ENCODE data around the gene MTRF1L.

Gene MTRF1L

GRCh38 chr6:153002613-153003365 is at the start of gene MTRF1L:
MTRF1L (minus strand) TSS chr6:153002709; CDS start chr6:153002685, 24 bp downstream.
- DNase-seq = peak; percentile 80

DNA sequence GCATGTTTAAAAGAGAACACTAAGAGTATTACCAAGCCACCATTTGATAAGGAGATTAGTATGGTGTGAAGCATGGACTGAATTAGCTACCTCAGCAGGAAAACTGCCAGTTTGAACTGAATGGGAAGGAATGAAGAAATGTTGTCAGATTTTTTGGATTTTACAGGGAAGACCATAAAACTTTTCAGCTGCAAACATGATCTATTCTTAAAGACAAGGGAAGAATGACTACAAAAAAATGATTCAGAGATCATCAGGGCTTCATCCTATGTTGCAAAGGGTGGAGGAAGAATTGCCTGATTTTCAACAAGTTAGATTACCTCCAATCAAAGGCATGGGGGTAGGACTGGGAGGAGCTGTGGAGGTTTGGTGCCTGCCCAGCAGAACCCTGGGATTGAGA is 49.3 kb upstream of the MTRF1L start:
- DNase-seq = no peak

GRCh38 chr6:153048631-153049030 is 46.1 kb upstream of the MTRF1L start:
- no peak for DNase-seq

DNA sequence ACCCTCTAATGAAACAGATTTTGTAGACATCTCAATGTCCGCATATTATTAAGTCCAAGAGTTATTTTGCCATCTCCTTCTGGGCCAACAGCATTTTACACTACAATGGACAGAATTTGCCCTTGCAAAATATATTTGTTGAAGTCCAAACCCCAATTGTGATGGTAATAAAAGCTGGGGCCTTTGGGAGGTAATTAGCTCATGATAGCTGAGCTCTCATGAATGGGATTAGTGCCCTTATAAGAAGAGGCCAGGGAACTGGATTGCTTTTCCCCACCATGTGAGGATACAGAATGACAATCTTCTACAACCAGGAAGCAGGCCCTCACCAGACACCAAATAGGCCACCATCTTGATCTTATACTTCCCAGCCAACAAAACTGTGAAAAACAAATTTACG is 44.9 kb upstream of the MTRF1L start:
- DNase-seq = no peak

GRCh38 chr6:153045271-153045670 is 42.8 kb upstream of the MTRF1L start:
- no peak for DNase-seq

DNA sequence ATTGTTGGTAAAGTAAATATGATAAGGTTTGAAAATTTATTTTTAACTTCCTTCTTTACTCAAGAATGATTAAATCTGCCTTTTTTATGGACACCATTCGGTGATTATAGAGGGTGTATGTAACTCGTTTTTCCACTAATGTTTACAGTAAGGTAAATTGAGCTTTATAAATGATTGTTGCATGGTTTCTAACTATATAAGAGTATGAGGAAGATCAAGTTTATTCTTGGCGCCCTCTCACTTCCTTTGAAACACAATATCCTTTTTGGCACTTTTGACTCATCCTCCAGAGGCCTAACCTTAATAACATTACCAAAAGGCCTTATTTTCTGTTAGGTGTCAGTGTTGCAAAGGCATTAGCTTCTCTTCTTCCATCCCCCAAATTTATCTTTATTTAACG is 41.8 kb upstream of the MTRF1L start:
- DNase-seq = peak; percentile 21

DNA sequence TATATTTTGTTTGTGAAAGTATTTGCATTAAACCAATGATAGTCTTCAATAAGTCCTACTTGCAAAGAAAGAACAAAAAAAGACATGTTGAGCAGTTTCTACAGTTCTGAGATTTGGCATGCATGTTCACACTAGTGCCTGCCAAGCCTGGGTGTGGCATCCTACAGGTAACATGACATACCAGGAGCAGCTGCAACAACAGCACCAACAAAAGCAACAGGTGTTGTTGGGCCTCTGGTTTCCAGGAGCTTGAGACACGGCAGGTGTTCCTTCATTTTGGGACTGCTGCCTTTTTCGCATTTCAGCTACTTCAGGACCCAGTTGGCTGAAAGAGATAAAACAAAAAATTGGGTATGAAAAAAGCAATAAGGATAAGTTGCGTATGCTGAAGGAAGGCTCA is 41.2 kb upstream of the MTRF1L start:
- DNase-seq = peak; percentile 62

DNA sequence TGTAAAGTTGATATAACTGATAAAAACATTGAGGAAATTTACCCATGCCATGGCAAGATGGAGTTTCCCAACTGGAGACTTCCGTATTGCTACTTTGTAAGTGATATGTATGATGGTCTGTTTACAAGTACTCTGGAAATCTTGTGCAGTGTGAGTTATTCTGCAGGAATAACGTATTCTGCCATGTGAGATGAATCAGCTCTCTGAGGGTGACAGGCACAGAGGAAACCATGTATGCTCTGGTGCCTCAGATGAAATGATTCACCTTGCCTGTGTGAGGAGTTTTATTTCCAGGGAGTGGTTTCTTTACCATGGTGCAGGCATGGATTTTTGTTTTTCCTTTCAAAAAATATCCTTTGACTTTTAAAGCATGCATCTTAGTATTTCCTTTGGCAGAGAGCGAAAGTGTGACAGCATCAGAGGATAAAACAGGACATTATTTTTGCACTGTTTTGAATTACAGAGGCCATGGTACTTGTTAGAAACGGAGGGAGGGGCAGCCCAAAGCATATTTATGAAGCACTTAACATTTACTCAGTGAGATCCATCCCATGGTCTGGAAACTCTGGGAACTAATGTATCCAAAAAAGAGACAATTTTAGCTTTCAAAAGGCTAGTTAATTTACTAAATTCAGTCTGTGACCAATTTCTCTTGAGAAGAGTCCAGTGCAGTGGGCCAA is 36.0 kb upstream of the MTRF1L start:
- DNase-seq = no peak

DNA sequence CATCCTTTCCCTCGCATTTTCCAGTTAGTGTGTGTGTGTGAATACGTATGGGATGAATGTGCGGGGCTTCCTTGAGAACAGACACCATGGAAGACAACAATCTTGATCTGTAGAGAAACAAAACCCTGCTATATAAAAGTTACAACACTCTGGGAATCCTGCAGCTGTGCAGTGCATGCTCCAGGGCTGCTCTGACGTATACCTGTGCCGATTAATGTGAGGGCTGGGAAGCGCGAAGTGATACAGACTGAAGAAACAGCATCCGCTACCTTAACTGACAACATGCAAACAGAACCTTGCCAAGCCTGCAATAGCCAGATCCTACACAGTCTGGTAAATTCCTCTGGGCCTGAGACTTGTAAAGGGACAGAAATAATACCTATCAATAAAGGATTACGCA is 31.6 kb upstream of the MTRF1L start:
- no peak for DNase-seq

DNA sequence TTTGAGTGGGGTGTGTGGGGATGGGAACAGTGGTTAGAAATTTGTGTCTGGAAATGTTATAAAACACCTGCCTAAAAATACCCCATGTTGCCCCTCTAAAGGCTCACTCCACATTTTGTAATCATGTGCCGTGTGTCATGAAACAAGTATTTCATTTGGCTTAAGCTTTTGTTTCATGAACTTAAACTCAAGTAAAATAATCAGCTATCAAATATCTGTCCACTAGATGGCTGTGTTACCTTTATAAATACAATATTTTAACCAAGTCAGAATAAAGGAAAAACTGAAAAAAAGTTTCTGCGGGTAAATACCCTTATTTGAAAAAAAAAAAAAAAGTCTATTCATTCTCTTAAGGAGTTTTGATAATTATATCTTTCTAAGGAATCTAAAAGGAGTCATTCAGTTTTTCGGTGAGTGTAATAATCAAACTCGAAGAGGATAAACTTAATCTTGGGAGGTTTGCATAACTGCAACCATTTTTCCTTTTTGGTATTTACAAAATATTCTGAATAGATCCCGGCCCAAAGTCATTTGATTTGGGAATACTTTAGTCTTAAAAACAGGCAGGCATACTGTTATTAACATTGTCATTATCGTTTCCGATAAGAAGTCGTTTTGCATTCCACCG is 29.9 kb upstream of the MTRF1L start:
- DNase-seq = peak; percentile 12

DNA sequence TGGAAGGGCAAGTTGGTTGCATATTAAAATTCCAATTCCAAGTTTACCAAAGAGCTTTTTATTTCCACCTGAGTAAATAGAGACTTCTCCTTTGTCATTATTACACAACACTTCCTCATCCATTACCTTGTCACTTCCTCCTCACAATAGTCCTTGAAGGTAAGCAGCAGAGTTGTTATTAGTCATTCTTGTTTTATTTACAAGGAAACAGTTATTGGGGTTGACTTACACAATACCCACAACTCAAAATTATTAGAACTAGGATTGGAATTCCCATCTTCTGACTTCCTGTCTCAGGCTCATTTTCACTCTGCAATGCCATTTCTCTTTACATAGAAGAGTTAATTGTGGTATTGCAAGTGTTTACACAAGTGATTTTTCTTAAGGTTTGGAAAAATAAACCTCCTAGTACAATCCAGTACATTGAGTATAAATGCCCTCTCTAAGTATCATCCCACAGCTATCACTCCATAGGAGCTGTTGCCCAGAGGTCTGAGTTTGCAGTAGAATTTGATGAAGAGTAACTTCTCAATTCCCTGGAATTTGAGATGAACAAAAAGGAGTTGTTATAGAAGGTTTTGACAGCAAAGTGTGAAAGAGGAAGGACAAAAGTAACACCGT is 28.9 kb upstream of the MTRF1L start:
- no peak for DNase-seq

DNA sequence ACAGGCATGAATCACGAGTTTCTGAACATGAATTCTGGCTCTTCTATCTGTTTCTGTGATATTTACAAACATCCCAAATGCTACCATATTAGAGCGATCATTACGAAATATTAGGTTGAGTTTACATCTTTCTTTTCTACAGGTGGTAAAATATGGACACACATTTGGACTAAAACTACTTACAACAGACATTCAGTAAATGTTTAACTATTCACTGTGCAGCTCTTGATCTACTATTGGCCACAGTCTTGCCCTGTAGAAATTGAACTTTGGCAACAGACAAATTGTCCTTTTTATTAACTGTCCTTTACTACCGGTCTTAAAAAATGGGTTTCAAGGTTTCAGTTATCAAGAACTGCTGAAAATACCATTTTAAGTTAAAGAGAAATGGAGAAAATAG is 26.5 kb upstream of the MTRF1L start:
- no peak for DNase-seq

DNA sequence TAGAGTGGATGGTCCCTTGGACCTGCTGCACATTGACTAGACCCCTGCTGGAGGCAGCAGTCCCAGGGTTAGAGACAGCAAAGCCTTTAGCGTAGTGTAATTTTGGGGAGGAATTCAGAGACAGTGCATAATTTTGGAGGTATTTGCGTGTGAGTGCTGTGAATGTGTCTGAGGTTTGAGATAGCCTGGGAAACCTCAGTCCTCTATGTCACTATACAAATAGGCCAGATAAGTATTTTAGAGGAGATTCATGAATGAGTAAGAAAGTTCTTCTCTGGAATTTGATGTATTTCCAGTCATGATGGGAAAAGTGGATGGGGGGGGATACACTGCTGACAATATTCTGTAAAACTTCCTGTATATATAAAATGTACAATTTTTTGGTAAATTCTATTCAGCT is 25.8 kb upstream of the MTRF1L start:
- DNase-seq = no peak

GRCh38 chr6:153027480-153027879 is 25.0 kb upstream of the MTRF1L start:
- no peak for DNase-seq

- DNase-seq = no peak
Observed at GRCh38 chr6:153024709-153025017, 22.2 kb upstream of the MTRF1L start.

DNA sequence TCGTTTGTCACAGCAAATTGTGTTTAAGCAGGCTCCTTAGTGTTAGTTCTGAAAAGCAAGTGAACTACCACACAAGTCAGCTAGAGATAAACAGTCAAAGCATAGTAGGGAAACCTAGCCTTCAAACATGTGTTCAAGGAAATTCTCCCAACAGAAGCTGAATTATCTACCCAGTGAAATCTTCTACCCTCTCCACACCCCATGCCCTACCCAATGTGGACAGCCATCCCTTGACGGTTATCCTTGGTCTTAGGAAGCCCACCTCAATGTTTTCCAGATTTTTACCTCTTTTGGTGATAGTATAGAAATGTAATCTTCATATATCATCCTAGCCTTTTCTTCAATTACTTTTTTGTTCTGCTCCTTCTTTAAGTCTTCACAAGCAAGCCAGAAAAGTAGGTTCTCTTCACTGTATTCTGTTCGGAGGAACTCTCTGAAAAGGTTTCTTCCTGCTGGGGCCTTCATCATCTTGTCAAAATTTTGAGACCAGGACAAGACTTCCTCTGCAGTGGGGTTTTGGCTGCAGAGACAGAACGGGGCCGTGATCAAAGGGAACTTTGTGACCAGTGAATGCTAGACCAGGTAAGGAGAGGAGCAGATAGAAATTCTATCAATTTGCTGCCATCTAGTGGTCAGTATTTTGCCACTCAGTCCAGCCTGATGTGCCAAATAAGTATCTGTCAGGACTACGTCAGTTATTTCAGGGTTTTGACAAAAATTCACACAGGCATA is 21.6 kb upstream of the MTRF1L start:
- peak; percentile 36 for DNase-seq

DNA sequence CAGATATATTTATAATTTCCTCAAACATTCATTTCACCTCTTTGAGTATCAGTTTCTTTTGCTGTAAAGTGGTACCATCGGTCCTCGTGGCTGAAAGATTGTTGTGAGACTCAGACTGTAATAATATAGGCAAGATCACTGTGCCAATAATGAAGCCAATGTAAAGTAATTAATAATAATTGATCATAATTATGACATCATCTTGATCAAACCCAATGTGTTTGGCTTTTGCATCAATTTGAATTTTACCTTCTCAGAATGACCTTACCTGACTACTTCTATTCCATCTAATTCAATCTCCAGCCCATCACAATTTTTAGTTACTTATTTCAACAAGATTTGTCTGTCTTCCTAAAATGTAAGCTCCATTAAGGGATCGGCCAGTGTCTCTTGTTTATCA is 15.8 kb upstream of the MTRF1L start:
- DNase-seq = no peak

DNA sequence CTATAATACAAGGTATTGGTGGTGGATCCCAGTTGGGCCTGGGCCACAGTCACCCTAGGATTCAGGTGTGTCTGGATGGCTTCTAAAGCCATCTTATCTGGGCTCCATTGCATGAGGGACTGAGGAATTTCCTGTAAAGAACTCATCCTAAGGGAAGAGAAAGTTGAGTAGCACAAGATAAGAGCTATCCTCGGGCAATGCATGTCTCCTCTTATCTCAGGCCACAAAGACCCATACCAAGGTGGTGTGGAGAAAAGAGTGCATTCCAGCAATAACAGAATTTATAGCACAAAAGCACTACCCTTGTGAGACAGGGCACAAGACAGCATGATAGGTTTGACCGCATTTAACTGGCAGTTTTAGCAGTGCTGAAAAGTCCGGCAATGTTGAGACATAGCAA is 14.3 kb upstream of the MTRF1L start:
- DNase-seq = no peak

DNA sequence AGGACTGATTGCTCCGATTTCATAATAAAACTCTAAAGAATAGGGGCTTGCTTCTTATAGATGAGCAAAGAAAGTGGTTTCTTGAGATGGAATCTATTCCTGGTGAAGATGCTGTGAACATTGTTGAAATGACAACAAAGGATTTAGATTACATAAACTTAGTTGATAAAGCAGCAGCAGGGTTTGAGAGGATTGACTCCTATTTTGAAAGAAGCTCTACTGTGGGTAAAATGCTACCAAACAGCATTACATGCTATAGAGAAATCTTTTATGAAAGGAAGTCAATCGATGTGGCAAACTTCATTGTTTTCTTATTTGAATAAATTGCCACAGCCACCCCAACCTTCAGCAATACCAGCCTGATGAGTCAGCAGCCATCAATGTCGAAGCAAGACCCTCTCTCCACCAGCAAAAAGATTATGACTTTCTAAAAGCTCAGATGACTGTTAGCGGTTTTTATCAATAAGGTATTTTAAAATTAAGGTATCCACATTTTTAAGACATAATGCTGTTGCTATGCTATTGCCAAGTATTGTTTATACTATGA is 12.7 kb upstream of the MTRF1L start:
- DNase-seq = no peak

GRCh38 chr6:153013438-153013837 is 10.9 kb upstream of the MTRF1L start:
- no peak for DNase-seq

- DNase-seq = no peak
Observed at GRCh38 chr6:153012856-153013255, 10.3 kb upstream of the MTRF1L start.

DNA sequence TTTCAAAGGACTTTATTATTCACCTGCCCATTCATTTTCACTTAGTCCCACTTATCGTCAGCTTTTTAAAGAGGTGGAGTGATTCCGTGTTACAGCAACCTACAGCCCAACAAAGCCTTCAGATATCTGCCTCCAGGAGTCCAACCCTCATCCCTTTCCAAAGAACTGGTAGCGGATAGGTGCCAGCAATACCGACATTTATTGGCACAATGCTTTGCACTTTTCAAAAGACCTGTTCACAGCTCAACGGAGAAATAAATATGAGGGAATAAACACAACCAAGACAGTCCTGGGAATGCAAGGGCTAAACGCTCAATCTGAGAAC is 819 bp upstream of the MTRF1L start:
- DNase-seq = peak; percentile 56
